UCSD-AML1 (cell line): ENCODE results near the gene SIRT7.
"Not testable (repeated sequence)": the region's sequence is repeated elsewhere in the genome, so short reads cannot be mapped to it uniquely, and the experiment has no call there.

ENCODE experiments used
- DNase-seq: peaks from one replicate; lab custom pipeline; 2025; ENCODE audit not compliant: unreplicated experiment; lab: John Stamatoyannopoulos, UW

The SIRT7 gene

DNA sequence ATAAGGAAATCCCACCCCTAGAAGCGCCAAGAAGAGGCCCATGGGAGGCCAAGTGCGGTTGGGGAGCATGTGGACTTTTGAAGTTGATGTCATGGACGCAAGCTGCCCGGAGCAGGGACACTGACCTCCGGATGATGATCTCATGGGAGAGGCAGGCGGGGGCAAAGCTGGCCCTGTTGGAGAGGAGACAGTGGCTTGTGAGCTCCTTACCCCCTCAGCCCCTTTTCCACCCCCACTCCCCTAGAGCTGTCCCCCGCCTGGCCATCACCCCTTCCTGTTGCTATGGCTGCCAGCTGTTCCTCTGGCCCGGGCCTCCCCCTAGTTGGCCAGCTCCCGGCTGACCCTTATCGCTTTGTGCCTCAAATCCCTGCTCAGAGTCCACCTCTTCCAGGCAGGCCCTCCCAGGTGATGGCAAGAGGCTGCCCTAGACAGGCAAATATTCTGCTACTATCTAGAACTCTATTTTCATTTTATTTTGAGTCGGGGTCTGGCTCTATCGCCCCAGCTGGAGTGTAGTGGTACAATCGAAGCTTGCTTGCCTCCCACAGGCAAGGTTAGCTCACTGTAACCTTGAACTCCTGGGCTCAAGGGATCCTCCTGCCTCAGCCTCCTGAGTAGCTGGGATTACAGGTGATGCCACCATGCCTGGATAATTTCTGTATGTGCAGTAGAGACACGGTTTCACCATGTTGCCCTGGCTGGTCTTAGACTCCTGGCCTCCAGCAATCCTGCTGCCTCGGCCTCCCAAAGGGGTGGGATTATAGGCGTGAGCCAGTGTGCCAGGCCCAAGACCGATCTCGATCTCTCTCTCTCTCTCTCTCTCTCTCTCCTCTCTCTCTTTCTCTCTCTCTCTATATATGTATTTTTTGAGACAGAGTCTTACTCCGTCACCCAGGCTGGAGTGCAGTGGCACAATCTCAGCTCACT is 36.4 kb upstream of the SIRT7 start:
- no peak for DNase-seq

DNA sequence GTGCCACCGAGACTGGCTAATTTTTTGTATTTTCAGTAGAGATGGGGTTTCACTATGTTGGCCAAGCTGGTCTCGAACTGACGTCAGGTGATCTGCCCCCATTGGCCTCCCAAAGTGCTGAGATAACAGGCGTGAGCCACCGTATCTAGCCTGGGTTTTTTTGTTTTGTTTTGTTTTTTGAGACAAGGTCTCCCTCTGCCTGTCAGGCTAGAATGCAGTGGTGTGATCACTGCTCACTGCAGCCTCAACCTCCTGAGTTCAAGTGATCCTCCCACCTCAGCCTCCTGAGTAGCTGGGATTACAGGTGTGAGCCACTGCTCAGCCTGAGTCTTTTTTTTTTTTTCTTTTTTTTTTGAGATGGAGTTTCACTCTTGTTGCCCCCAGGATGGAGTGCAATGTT is 35.5 kb upstream of the SIRT7 start:
- not testable (repeated sequence) for DNase-seq

DNA sequence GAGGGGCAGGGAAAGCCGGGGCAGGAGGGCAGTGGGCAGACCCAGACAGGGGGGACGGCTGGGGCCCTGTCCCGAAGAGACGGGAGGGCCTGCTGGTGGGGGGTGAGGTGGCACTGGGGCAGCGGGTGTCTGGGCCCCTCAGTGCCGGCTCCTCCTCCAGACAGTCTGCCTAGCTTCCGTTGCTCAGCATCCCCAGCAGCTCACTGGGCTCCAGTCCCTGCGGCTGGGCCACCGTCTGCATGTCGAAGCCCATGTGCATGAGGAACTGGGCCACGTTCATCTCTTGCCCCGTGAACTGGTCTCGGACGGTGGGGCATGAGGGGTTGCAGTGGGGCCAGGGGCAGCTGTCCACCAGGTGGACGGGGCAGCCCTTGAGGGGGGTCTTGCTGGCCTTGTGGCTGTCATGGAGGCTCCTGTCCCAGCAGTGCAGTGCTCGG is 34.8 kb upstream of the SIRT7 start:
- no peak for DNase-seq

DNA sequence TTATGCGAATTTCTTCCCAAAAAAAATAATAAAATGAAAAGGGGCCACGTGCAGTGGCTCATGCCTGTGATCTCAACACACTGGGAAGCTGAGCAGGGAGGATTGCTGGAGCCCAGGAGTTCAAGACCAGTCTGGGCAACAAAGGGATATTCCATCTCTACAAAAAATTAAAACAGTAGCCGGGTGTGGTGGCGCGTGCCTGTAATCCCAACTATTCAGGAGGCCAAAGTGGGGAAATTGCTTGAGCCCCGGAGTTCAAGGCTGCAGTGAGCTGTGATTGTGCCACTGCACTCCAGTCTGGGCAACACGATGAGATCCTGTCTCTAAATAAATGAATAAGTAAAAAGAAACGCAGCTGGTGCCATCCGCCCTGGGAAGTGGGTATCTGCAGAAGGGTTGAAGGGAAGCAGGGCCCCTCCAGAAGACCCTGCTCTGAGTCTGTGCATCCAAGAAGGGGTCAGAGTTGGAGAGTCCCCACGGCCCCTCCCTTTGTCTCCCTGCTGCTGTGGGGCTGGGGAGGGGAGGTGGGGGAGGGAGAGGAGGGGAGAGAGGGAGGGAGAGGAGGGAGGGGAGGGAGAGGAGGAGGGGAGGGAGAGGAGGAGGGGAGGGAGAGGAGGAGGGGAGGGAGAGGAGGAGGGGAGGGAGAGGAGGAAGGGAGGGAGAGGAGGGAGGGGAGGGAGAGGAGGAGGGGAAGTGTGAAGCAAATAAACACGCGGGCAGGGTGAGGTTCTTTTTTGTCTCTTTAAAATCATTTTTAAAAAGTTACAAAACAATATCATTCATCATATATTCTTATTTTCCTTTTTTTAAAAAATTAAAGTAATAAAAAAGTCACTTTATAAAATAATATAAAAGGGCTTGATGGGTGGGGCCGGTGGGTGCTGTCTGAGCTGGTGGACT is 34.1 kb upstream of the SIRT7 start:
- DNase-seq: no peak

DNA sequence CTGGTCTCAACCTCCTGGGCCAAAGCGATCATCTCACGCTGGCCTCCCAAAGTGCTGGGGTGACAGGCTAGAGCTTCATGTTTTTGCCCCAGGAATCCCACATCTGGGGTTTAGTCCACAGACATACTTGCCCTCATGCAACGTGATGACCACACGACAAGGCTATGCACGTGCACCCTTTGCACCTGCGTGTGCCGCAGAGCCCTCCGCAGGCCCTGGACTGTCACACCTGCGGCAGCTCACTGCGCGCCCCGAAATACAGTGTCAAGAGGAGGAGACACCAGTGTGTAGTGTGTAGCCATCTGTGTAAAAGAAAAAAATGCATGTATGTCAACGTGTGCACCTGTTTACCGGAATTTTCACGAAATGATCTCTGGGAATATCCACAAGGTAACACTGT is 32.5 kb upstream of the SIRT7 start:
- no peak for DNase-seq

DNA sequence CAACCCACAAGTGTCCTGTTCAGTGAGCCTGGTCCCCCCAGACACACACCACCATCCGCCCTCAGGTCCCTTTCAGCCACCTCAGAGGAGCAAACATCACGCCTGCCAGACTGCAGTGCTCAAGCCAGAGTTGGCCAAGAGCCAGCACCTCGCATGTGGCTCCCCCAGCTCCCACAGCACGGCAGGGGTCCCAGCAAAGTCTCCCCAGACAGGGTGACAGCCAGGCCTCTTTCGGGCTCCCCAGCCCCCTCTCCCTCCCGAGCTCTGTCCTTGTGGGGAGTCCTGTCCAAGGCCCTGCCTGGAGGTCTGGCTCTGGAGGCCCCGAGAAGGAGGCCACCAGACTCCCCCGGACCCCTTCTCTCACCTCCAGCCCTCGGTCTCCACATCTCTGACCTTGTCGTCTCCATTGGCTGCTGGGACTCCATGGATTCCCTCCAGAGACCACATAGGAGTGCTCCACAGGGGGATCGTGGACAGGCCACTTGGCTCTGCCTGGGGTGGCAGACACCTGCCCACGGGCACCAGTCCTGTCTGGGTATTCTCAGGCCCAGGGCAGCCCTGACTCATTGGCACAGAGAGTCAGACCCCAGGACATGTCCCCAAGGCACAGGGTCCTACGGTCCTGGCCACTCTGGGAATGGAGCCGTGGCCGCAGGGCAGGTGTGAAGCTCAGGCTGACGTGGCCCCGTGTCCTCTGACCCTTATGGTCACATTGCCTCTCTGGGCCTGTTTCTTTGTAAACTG is 30.8 kb upstream of the SIRT7 start:
- DNase-seq: no peak

DNA sequence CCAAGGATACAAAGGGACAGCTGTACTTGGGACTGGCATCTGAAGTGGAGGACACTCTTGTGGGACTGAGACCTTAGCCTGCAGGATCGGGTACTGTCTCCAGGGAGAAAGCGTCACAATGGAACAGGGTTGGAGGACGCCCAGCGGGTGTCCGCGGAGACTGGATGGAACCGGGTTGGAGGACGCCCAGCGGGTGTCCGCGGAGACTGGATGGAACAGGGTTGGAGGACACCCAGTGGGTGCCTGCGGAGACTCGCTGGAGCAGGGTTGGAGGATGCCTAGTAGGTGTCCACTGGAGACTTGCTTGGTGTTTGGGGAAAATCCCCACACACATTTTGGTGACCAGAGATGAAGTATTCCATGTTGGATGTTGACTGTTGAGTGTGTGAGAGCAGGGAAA is 29.2 kb upstream of the SIRT7 start, which contains the start of gene MYADML2:
Gene MYADML2, minus strand, starts transcription at position 45 of the 400 bp plus-strand sequence. CDS start 5,492 bp downstream, outside the sequence.
- no peak for DNase-seq

DNA sequence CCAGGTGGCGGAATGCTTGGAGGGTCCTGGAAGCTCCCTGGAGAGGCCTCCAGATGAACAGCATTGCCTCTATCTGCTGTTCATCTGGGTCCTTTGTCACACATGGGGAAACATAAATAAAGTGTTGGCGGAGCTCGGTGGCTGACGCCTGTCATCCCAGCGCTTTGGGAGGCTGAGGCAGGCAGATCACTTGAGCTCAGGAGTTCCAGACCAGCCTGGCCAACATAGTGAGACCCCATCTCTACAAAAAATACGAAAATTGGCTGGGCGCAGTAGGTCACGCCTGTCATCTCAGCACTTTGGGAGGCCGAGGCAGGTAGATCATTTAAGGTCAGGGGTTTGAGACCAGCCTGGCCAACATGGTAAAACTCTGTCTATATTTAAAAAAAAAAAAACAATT is 26.9 kb upstream of the SIRT7 start:
- no peak for DNase-seq

DNA sequence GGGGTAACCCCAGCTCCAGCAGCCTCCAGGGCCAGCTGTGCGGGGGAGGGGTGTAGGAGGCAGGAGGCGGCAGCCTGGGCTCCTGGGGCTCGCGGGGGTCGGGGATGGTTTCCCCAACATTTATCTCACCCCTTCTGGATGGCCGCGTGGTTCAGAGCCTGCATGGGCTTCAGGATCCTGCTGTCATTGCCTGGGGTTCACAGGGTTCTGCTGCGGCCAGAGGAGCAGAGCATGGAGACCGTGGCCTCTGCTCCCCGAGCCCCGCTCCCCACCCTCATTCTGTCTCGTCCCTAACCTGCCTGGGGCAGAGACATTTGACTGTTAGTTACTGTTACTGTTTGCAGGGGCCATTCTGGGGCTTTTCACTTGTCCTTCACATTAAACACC is 24.2 kb upstream of the SIRT7 start:
- DNase-seq: no peak

DNA sequence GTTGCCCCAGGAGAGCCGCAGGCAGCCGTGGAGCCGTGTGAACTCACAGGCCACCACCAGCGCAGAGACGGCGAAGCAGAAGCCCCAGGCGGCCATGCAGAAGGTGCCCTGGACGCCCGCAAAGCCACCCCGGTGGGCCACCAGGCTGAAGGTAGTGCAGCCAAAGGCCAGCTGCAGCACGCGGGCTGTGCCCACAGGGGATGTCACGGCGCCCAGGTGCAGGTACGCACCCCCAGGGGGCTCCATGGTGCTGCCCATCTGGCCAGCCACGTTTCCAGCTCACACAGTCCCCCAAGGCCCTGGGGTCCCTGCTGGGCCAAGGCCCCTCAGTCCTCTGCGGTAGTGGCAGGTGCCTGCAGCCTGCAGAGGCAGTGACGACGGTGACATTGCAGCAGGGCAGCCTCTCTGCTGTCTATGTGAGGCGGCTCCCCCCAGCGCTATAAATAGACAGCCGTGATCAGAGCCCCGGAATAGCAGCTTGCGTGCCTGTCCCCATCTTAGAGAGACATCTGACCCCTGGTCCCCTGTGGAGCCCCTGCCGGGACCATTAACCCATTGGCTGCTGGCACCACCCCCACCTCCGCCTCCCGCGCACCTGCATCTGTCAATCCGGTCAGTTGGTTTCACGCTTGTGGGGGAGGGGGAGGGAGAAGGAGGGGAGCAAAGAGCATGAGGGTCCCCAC is 23.6 kb upstream of the SIRT7 start:
- no peak for DNase-seq

DNA sequence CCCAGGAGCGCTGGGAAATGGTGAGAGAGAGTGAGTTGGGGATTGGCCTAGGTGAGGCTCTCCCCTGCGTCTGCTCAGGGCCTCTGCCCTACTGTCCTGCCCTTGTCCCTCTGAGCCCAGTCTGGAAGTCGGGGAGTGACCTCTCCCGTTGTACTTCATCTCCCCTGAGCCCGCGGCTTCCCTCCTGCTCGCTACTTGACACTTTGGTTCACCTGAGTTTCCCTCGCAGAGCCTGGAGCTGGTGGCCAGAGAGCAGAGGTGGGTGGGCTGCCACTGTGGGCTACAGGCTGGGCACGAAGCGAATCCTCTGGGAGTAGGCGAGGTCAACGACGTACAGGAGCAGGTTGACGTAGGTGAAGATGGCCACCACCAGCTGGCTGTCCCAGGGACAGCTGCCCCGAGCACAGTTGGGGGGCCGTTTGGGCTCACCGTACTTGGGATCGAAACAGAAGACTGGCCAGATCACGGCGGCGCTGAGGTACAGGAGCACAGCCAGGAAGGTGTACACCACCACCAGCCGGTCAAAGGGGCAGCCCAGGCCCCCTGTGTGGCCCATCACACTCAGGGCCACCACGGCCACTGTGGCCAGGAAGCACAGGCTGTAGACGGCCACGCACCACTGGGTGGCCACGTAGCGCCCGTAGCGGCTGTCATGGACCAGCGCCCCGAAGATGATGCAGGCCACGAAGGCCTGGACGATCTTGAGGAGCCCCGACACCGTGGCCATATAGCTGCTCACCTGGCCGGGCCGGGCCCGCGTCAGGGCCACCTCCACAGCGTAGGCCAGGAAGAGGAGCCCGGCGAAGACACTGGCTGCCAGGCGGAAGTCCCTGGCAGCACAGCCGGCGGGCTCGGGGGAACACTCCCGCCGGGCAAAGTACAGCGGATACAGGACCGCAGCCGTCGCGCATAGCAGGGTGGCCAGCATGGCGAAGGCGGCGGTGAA is 22.8 kb upstream of the SIRT7 start:
- DNase-seq: no peak

DNA sequence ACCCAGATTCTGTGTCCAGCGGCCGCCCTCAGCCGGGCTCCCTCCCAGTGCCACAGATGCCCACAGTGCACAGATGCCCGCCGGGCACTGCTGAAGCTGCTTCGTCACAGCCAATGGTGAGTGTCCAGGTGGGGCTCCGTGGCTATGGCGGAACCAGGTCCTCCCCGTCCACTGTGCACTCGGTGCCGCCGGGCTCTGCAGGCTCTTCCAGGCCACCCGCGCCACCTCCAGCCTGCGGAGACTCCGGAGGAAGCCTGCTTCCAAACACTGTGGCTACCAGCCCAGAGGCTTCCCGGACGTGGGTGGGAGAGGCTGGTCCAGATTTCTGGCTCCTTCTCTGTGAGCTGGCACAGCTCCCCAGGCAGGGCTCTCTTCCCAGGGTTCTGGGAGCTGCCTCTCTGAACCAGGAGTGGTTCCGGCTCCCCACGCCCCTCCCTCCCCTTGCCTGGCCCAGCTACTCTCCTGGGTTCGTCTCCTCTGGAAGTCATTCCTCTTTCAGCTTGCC is 22.0 kb upstream of the SIRT7 start:
- no peak for DNase-seq

DNA sequence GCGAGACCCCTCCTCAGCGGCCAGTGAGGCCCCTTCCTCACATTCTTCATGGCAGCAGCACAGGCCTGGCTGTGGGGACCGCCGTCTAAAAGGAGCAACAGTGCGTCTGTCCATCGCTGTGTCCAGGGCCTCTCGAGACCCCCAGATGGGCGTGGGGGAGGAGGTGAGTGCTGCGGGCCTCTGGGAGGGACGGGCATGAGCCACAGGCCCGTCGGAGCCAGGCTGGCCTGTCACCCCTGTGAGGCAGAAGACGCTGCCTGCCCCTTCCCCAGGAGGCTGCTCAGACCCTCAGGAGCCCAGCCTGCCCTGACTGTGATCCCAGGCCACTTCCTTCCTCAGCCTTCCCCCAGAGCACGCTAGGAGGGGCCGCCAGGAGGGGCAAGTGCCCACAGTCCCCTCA is 21.2 kb upstream of the SIRT7 start:
- peak; percentile 34 for DNase-seq

DNA sequence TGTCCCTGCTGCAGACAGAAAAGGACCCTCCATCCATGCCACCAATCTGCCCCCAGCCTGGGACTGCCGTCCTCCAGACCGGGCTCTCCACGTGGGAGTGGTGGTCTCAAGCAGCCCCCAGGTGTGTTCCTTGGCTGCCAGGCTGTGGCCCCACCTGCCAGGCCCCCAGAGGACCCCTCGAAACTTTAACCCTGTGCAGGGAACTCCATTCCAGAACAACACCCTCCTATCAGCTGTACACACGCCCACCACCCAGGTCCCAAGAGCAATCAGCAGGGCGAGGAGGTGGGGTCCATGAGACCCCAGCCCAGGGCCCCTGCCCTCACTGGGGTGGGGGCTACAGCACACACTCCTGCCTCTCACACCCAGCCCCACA is 17.7 kb upstream of the SIRT7 start:
- no peak for DNase-seq

DNA sequence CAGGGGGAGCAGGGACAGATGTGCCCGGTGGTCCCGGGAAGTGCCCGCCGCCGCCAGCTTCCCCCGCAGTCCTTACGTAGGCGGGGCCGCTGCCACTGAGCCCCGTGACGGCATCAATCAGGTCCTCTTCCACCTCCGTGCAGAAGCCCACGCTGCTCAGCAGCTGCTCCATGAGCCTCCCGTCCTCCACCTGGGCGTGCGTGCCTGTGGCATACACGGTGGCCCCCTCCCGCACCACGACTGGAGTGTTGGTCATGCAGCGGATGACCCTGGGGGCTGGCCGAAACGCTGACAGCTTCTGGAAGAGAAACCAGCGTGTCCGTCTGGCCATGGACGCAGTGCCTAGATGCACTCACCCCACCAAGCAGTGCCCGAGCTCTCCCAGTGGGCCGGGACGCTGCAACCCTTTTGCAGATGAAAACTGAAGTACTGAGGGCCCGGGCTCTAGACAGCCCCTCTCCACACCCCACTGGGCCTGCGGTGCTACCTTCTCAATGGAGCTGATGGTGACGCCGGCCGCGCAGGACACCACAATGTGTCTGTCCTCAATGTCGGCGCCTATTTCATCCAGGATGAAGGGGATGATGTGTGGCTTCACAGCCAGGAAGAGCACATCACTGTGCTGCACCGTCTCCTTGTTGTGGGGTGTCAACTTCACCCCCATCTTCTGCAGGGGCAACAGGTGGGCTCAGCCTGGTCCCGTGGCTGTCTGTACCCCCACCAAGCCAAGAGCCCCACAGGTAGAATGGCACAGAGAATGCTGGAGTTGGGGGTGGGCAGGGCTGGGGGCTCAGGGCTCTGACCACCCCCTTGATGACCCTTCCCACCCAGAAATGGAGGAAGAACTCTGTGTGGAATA is 17.1 kb upstream of the SIRT7 start:
- DNase-seq: no peak

DNA sequence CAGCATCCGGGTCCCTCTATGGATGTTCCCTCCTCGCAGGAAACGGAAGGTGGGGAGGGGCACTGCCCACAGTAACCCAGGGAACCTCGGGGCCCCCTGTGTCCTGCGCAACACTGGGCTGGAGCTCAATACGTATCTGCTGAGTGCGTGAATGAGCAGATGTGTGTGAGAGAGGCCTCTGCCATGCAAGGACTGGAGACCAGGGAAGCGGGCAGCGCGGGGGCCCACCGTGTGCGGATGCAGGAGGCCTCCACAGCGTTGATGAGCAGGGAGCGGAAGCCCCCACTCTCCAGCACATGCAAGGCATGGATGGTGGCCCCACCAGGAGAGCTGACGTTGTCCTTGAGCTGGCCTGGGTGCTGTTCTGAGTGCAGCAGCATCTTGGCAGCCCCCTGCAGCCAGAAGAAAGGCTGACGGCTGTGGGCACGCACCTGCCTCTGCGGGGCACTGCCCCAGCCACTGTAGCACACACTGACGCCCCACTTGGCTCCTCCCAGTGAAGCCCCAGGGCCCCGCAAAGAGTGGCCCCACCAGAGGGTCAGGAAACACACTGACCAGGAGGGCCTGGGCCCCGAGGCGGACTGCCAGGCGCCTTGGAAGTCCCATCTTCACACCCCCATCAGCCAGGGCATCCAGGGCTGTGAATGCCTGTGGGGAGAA is 16.3 kb upstream of the SIRT7 start:
- DNase-seq: no peak

DNA sequence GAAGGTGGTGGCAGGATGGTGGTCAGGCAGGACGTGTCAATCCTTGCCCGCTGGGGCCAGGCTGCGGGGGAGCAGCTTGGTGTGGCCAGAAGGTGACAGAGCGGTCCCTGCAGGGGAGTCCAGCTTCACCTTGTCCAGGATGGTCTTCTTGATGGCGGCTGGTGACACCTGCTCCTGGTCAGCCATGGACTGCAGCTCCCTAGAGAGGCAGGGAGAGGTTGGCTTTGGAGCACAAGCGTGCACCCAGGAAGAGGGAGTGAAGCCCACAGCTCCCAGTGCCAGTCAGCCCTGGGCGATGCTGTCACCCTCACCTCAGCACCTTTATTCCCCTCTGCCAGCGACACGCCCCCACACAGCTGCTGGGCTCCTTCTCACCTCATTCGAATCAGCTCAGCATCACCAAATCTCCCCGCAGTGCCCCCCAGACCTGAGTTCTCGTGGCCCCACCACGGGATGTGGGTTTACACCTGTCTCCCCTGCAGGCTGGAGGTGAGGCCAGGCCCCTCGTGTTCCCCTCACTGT is 15.3 kb upstream of the SIRT7 start:
- DNase-seq: no peak
